AG09319 (cell line): ENCODE data around the gene DGCR2.

ENCODE experiments used
- DNase-seq: peaks from one replicate; pipeline ENCODE4 v3.0.0-alpha.2; 2010; ENCODE audit warnings: low read depth; ENCODE audit errors: extremely low read depth
- CTCF ChIP-seq: IDR thresholded peaks from 2 replicates; pipeline ENCODE4 v1.5.1; 2011; ENCODE audit warnings: low read depth, mild to moderate bottlenecking, inconsistent platforms, low read length, moderate library complexity

DGCR2 gene

GRCh38 chr22:19105456-19105855 lies 16.8 kb downstream of the DGCR2 start:
- DNase-seq = no peak
- TF ChIP-seq CTCF = no peak

GRCh38 chr22:19103880-19104821 lies 18.1 kb downstream of the DGCR2 start:
- DNase-seq = peak; percentile 44
- TF ChIP-seq CTCF = peak; percentile 6

- no peak for DNase-seq
- no peak for TF ChIP-seq CTCF
Measured at GRCh38 chr22:19098157-19098556, 24.1 kb downstream of the DGCR2 start.

GRCh38 chr22:19097518-19097917 lies 24.7 kb downstream of the DGCR2 start:
- no peak for DNase-seq
- TF ChIP-seq CTCF = no peak

GRCh38 chr22:19096555-19096954 lies 25.7 kb downstream of the DGCR2 start:
- no peak for TF ChIP-seq CTCF
- no peak for DNase-seq

- no peak for TF ChIP-seq CTCF
Measured at GRCh38 chr22:19094393-19094997, 27.7 kb downstream of the DGCR2 start.

GRCh38 chr22:19092725-19093124 lies 29.5 kb downstream of the DGCR2 start:
- DNase-seq = no peak

More at GRCh38 chr22:19094393-19094997, 27.7 kb downstream of the DGCR2 start:
- no peak for DNase-seq

More at GRCh38 chr22:19092725-19093124, 29.5 kb downstream of the DGCR2 start:
- no peak for TF ChIP-seq CTCF
